K562 (cell line): Measurements from ENCODE around the gene AP1G2. TPM values are rescaled to one million over a fixed set of nuclear protein-coding genes. Genes with fewer than 3 reads are reported as not detected.

Experiments
- ATAC-seq: fragments of 200-7000 bp; cut with Tn5 transposase; 3 replicates; pipeline ENCODE4 v1.9.1; 2020; ENCODE audit warnings: moderate library complexity
- BruUV-seq: library from RNA; stranded (reverse); fragments of 400-500 nt; replicated peaks from 2 replicates; lab custom pipeline; 2021; lab: Mats Ljungman, UMichigan
- CTCF ChIA-PET: fragments of 300-600 bp; formaldehyde crosslinking; extraction: SDS; loops from one replicate; lab custom pipeline; 2021; ENCODE audit warnings: low intra/inter-chr PET ratio; lab: Yijun Ruan, JAX
- POLR2A ChIA-PET: fragments of 300-600, 350-650 bp; sonication (Branson Sonifier 250); formaldehyde crosslinking; extraction: SDS; loops from one replicate; lab custom pipeline; 2021; ENCODE audit warnings: antibody characterized with exemption, inconsistent platforms; lab: Yijun Ruan, JAX
- DNase-seq, 4 experiments: peaks; one replicate each; pipeline versions ENCODE4 v3.0.0 to v3.0.0-alpha.2; 2011 to 2018; ENCODE audit warnings: low spot score in 3 of 4, mixed read lengths in 3 of 4; ENCODE audit errors: extremely low read depth in 1 of 4
- FAIRE-seq: peaks from 2 replicates; lab custom pipeline; 2011; peaks lifted over from hg19 to GRCh38; lab: Jason Lieb, UNC
- H2AFZ ChIP-seq: 2 replicates; pipeline ENCODE4 v1.6.0; 2011; ENCODE audit warnings: low read depth, low read length, control low read depth, inconsistent platforms
- H3K27ac ChIP-seq: fragments of 200-600 bp; 3 replicates; pipeline ENCODE4 v1.8.0; 2011; ENCODE audit warnings: low read depth, mild to moderate bottlenecking, control low read depth, inconsistent platforms, low read length, moderate library complexity, mixed read lengths; ENCODE audit errors: extremely low read depth
- H3K27me3 ChIP-seq, 2 experiments: fragments of 300-600 bp in 1 of 2; 2 replicates in 1 of 2; 3 replicates in 1 of 2; pipeline versions ENCODE4 v1.6.0 to v1.8.0; 2011; ENCODE audit warnings: inconsistent platforms in 2 of 2, low read length in 2 of 2, mild to moderate bottlenecking in 1 of 2, mixed read lengths in 1 of 2, moderate library complexity in 1 of 2; ENCODE audit not compliant: control insufficient read depth in 2 of 2, insufficient read depth in 2 of 2
- H3K36me3 ChIP-seq: fragments of 300-600 bp; 3 replicates; pipeline ENCODE4 v1.8.0; 2011; ENCODE audit warnings: mild to moderate bottlenecking, low read length, inconsistent platforms; ENCODE audit not compliant: control insufficient read depth, insufficient read depth
- H3K4me1 ChIP-seq, 2 experiments: fragments of 200-600 bp in 1 of 2; replicated peaks in 1 of 2; 2 replicates in 1 of 2; 3 replicates in 1 of 2; pipeline versions ENCODE4 v1.5.1 to v1.8.0; 2011; ENCODE audit warnings: inconsistent platforms in 2 of 2, low read length in 2 of 2, mild to moderate bottlenecking in 1 of 2, mixed read lengths in 1 of 2, moderate library complexity in 1 of 2; ENCODE audit not compliant: control insufficient read depth in 2 of 2, insufficient read depth in 2 of 2
- H3K4me2 ChIP-seq: 2 replicates; pipeline ENCODE4 v1.6.1; 2011; ENCODE audit warnings: low read length, control low read depth, inconsistent platforms, mixed read lengths; ENCODE audit not compliant: insufficient read depth
- H3K4me3 ChIP-seq: fragments of 200-600 bp; sonication (generic), shearing (Covaris generic); 2 replicates; pipeline ENCODE4 v1.5.1; 2016; ENCODE audit warnings: control low read depth, inconsistent platforms
- H3K79me2 ChIP-seq: fragments of 200-600 bp; 3 replicates; pipeline ENCODE4 v1.8.0; 2011; ENCODE audit warnings: low read length, inconsistent platforms; ENCODE audit not compliant: control insufficient read depth, insufficient read depth
- H3K9ac ChIP-seq, 2 experiments: 2 replicates each; pipeline versions ENCODE4 v1.6.0 to v1.6.1; 2011; ENCODE audit warnings: low read depth in 2 of 2, low read length in 2 of 2, control low read depth in 1 of 2, inconsistent platforms in 1 of 2, mild to moderate bottlenecking in 1 of 2, mixed read lengths in 1 of 2; ENCODE audit not compliant: insufficient read depth in 1 of 2
- H3K9me1 ChIP-seq: one replicate; pipeline ENCODE4 v1.6.0; 2011; ENCODE audit warnings: inconsistent platforms, mild to moderate bottlenecking, low read length, moderate library complexity; ENCODE audit not compliant: control insufficient read depth, insufficient read depth
- H3K9me3 ChIP-seq: replicated peaks from 2 replicates; pipeline ENCODE4 v1.5.1; 2011; ENCODE audit warnings: low read depth, low read length, inconsistent platforms; ENCODE audit not compliant: control insufficient read depth, insufficient read depth
- H4K20me1 ChIP-seq: replicated peaks from 2 replicates; pipeline ENCODE4 v1.6.1; 2011; ENCODE audit warnings: low read length, inconsistent platforms, mixed read lengths; ENCODE audit not compliant: control insufficient read depth, insufficient read depth
- MCM2 ChIP-seq: fragments of 450-650 bp; IDR thresholded peaks from 2 replicates; pipeline ENCODE4 v1.6.1; 2017; ENCODE audit warnings: low read depth, mild to moderate bottlenecking
- PTRF ChIP-seq: fragments of 450-650 bp; IDR thresholded peaks from 2 replicates; pipeline ENCODE4 v1.6.1; 2016; ENCODE audit warnings: mild to moderate bottlenecking, missing genetic modification characterization, missing compliant biosample characterization
- RBM17 ChIP-seq: fragments of 200-400 bp; formaldehyde crosslinking; IDR thresholded peaks from 2 replicates; pipeline ENCODE4 v1.6.1; 2017; ENCODE audit warnings: low read depth, mild to moderate bottlenecking, low read length, borderline replicate concordance
- TFAM ChIP-seq: fragments of 250-450 bp; sonication (Bioruptor Pico); conservative IDR thresholded peaks from 2 replicates; pipeline ENCODE4 v1.5.0; 2021; ENCODE audit warnings: mild to moderate bottlenecking, moderate library complexity
- ZNF263 ChIP-seq: sonication (generic); formaldehyde crosslinking; IDR thresholded peaks from 2 replicates; pipeline ENCODE4 v1.8.0; 2022; ENCODE audit warnings: mild to moderate bottlenecking, missing genetic modification reagents, borderline replicate concordance
- ZNF408 ChIP-seq: fragments of 250-450 bp; sonication (Bioruptor Pico); IDR thresholded peaks from 2 replicates; pipeline ENCODE4 v1.4.0; 2020; ENCODE audit warnings: low read depth, mild to moderate bottlenecking, moderate library complexity
- WGBS: fragments of 100-300 bp; shearing (Covaris generic); methylation state at CpG from one replicate; pipeline ENCODE4 v1.1.6; 2016; ENCODE audit warnings: low coverage, mixed read lengths; ENCODE audit not compliant: insufficient coverage; ENCODE audit errors: missing lambda C conversion rate; 5-methylcytosine and 5-hydroxymethylcytosine counted together
- in situ Hi-C: fragments of 300-500 bp; cut with MboI; formaldehyde crosslinking; loops from 4 replicates; pipeline ENCODE4 v1.15.0; 2018; ENCODE audit warnings: inconsistent platforms, mixed read lengths
- intact Hi-C: fragments of 100-400 bp; cut with micrococcal nuclease; formaldehyde crosslinking; loops from 2 replicates; pipeline ENCODE4 v1.14.2; 2022
- polyA plus RNA-seq, 8 experiments: library from polyadenylated mRNA; depleted of rRNA in 4 of 8; stranded (reverse) in 5 of 8; unstranded in 3 of 8; fragments of >200 nt; fragmentation: Nextera tagmentation in 2 of 8; fragmentation: Illumina TruSeq in 1 of 8; extraction: Ambion mirVana in 2 of 8; extraction: Trizol in 1 of 8; gene quantifications; 2 replicates each; pipeline versions ENCODE4 v1.2.1 to v1.2.3, GENCODE V29; 2011 to 2014; ENCODE audit warnings: inconsistent platforms in 1 of 8, missing spikeins in 1 of 8
- total RNA-seq, 7 experiments: library from RNA; depleted of rRNA in 6 of 7; stranded (reverse); fragments of >200 nt in 6 of 7; fragmentation: Illumina TruSeq in 2 of 7; extraction: Trizol in 2 of 7; gene quantifications; 2 replicates each; pipeline versions ENCODE4 v1.2.1 to v1.2.3, GENCODE V29; 2011 to 2021; ENCODE audit warnings: low replicate concordance in 1 of 7

The AP1G2 gene
- total and polyA plus RNA-seq, 9 of the 15 experiments (the other 6 are each of a cell fraction or from before 2014, with no cell fraction given): 19.1 to 83.5 (median 33.3) TPM

DNA sequence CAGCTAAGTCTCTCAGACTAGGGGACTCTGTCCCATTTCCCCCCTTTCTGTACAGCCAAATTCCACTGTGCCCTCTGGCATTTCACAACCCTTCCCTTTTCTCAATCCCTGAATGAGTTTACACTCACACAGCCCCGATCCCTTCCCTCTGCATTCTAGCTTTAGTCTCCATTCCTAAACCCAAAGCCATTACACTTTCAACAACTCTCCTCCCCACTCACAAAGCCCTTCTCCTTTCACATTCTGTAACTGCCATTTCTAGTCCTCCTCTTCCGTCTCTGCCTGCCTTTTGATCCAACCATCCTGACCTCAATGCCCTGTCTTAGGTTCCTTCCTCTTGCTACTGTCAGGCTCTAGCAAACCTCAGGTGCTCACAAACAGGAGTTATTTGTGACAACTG, 19.7 kb downstream of the AP1G2 start:
- CTCF ChIA-PET: interaction anchor here (0.5 to 1.0 kb wide), 2 partner anchors 406 to 479 kb away, joined by 3 read pairs; no protein-coding TSS in a partner anchor

DNA sequence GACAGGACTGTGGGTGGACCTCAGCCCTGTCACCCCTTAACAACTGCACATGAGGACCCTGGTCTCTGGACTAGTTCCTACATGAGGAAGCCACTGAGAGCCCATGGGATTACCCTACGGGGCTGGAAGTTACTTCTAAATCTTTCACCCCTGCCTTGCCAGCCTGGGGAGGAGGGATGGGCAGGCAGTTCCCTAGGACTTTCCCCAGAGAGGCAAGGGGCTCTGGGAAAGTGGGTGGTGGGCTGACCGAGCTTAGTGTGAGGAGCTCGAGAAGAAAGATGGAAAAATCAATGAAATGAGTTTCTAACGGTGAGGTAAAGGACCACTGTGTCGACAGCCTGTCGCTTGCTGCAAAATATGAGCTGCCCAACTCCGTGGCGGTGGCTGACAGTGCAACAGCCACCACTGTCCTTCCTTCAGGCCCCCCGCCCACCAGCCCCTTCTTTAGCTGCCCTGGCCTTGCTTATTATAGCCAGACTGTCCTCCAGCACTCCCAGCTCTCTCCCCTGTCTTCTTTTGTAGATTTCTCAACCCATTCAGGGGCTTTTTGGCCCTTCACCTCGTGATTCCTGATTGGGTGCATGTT, 21.0 kb downstream of the AP1G2 start:
- Histone ChIP-seq H3K9me3 (no peaks in the 10 kb centered on the region), H3K4me2 (no peak overlapping the region)
- BruUV-seq: no TSS peak
- no peak for TF ChIP-seq TFAM (CRISPR knock-in tag)
- TF ChIP-seq, all 486 proteins: peak for 0
- intact Hi-C loops: no loop called here
- 15% methylated on average over 10 of the region's 10 CpGs for WGBS
- H3K9me1 ChIP-seq: no peaks in the 10 kb centered on the region
- no peak for ATAC-seq
- ChIA-PET POLR2A (interaction anchor here (0.7 kb wide), 1 partner anchor 578 kb away, joined by 3 read pairs; no protein-coding TSS in a partner anchor), CTCF (no interaction called here)
- no peak overlapping the region for H3K27ac ChIP-seq
- H3K79me2 ChIP-seq: no peaks in the 10 kb centered on the region
- no peaks in the 10 kb centered on the region for H3K36me3 ChIP-seq
- no peak overlapping the region for H3K9ac ChIP-seq
- H2AFZ ChIP-seq: no peak overlapping the region
- in situ Hi-C loops: no loop called here
- H3K4me1 ChIP-seq: peaks cover 10 to 12% of the 10 kb centered on the region in 2 experiments; a peak in 4 of 5 replicates
- peaks cover 0 to 9% of the 10 kb centered on the region in 2 experiments; a peak in 1 of 5 replicates for H3K27me3 ChIP-seq
- no peak for DNase-seq
- no peak for FAIRE-seq
- no peaks in the 10 kb centered on the region for H4K20me1 ChIP-seq
- no peak overlapping the region for H3K4me3 ChIP-seq

More for the DNA sequence above, 19.7 kb downstream of the AP1G2 start:
- POLR2A ChIA-PET: interaction anchor here (0.6 kb wide), 1 partner anchor 24 kb away, joined by 3 read pairs; no protein-coding TSS in a partner anchor
- no peak overlapping the region for H2AFZ ChIP-seq
- 27% methylated on average over 2 of the region's 2 CpGs for WGBS
- H3K9me3 ChIP-seq: no peaks in the 10 kb centered on the region
- no peaks in the 10 kb centered on the region for H3K79me2 ChIP-seq
- H3K36me3 ChIP-seq: no peaks in the 10 kb centered on the region
- H3K9me1 ChIP-seq: no peaks in the 10 kb centered on the region
- ATAC-seq (no peak), DNase-seq (no peak), FAIRE-seq (no peak)
- no peak overlapping the region for H3K4me2 ChIP-seq
- no TSS peak for BruUV-seq
- no peak overlapping the region for H3K4me3 ChIP-seq
- no peak overlapping the region for H3K27ac ChIP-seq
- intact Hi-C loops: no loop called here
- in situ Hi-C loops: no loop called here
- TF ChIP-seq ZNF408: no peak
- no peak for TF ChIP-seq PTRF (tag)
- no peak for TF ChIP-seq ZNF263 (CRISPR knock-in tag)
- no peak for TF ChIP-seq MCM2
- no peak for TF ChIP-seq RBM17
- no peak overlapping the region for H3K9ac ChIP-seq
- H3K4me1 ChIP-seq: peaks cover 10 to 16% of the 10 kb centered on the region in 2 experiments; a peak in 4 of 5 replicates
- peaks cover 0 to 9% of the 10 kb centered on the region in 2 experiments; a peak in 1 of 5 replicates for H3K27me3 ChIP-seq
- no peaks in the 10 kb centered on the region for H4K20me1 ChIP-seq
